Measurements from ENCODE around the gene ADH1C.
"Not testable (repeated sequence)": the region's sequence is repeated elsewhere in the genome, so short reads cannot be mapped to it uniquely, and the experiment has no call there.

Gene ADH1C

DNA sequence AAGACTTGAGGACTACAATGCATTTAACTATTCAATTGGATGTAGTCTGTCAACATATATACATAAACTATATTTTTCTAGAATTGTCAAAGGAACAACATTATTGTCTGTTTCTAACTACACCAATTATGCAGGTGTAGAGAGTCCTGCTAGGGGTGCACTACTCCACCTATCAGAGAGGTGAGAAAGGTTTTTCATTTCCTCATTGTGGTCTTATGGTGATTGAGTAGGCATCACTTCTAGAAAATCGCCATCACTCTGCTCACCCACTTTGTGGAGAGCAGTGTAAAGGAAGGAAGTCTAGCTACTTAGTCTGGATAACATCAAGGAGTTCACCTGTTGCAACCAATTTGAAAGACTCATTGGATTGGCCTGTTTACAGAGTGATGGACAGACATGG lies 4.4 kb upstream of the ADH1C start:
- DNase-seq = no peak

DNA sequence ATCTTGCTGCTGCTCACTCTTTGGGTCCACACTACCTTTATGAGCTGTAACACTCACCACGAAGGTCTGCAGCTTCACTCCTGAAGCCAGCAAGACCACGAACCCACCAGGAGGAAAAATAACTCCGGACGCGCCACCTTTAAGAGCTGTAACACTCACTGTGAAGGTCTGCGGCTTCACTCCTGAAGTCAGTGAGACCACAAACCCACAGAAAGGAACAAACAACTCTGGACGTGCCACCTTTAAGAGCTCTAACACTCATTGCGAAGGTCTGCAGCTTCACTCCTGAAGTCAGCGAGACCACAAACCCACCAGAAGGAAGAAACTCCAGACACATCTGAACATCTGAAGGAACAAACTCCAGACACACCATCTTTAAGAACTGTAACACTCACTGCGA lies 3.6 kb upstream of the ADH1C start:
- DNase-seq = not testable (repeated sequence)

DNA sequence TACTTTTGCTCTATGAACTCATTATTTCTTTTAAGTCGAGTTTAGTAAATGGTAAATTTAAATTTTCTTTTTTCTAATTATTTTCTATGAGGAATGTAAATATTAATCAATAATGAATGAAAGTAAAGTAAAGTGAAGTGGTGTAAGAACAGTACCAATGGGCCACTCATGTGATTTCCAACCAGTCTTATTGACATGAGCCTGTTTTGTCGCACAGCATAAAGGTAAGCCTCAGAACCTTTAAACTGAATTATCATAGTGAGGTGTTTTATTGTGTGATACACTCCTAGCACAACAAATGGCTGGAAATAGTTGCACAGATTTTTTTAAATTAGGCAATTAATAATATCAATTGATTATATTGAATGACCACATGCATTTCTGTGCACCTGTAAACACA lies 1.1 kb downstream of the ADH1C start:
- no peak for DNase-seq

DNA sequence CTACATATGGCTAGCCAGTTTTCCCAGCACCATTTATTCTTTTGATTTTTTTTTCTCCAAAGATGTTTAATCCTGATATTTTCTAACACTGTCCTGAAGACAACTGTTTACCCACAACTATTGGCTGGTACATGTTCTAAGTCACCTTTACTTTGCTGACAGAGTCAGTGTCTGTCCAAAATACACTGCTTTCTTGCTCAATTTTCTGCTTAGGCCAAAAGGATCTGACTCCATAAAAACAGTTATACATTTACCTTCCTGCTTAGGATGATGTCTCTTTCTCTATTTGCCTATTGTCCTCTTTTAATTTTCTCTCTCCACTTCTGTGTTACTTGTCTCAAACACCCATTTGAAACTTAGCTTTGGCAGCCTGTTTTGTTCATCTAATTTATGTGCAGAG lies 3.2 kb downstream of the ADH1C start:
- no peak for DNase-seq

DNA sequence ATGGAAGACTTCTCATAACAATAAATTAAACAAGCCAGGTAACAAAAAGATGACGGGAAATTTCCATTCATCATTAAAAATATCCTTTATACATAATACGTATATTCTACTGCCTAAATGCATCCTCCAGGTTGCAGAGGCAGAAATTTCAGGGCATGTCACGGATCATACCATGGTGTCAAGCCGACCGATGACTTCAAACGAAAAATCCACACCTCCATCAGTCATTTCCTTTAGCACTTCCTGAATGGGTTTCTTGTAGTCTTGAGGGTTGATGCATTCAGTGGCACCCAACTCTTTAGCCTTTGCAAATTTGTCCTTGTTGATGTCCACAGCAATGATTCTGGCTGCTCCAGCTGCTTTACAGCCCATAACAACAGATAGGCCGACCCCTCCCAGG lies 9.9 kb downstream of the ADH1C start:
- DNase-seq = not testable (repeated sequence)

DNA sequence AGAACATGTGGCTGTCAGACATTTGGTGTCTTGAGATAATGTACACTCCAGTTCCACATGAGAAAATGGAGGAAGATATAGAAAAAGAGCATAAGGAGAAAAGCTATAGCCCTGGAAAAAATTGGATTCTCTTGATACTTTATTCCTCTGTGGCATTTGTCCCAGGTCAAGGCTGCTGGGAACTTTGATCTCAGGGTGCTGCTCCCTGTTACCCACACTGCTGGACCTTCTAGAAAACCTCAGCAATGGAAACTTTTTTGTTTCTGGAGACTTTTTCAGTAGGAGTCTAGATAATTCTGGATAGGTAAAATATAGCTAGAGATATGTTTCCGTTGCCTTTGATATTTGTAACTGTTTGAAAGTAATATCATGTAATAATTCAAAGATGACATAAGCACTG lies 11.1 kb downstream of the ADH1C start:
- no peak for DNase-seq

DNA sequence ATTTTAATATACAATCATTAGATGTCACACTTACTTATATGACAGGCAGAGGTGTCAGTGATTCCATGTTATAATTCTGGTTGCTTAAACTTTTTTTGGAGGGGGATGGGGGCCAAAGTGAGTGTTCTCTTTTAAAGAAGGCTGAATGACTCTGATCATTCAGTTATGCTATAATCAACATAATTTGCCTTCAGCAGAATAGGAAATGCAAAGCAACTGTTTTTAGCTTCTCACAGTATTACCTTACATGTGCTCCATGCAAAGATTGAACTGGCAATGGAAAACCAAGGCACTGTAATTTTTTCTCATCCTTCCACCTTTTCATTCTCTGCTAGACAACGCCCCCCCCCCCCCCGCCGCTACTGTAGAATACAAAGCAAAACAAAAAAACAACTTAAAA lies 13.4 kb downstream of the ADH1C start:
- DNase-seq = no peak

DNA sequence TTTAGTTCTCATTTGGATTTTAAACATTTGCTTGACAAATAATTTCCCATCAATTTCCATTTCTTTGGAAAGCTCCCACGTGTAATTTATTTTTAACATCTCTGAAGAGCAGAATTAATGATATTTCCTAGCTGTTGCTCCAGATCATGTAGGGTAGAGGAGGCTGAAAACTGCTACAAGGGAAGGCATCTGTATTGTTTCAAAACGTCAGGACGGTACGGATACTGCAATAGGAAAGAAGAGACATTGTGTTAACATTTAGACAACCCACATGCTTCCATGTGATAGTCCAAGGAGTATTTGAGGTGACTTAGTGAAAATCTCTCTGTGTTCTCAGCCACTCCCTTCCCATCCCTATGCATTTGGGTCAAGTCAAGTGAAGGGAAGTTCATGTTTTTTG lies 16.0 kb downstream of the ADH1C start:
- no peak for DNase-seq

DNA sequence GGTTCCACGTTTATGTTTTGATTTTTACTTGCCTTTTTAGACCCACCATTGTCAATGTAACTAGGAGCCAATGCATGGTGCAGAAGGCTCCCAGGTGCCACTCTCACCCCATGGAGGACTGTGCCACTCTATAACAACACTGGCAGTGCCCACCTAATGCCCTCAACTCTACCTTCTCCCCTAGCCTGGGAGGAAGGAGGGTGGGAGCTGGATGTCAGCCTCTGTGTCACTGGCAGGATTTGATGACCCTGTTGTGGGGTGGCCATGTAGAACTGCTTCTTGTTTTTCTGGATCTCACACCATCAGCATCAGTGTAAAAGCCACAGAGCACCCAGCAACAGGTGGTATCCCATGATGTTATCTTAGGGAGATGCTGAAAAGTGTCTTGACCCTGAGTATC lies 17.7 kb downstream of the ADH1C start:
- DNase-seq = no peak

DNA sequence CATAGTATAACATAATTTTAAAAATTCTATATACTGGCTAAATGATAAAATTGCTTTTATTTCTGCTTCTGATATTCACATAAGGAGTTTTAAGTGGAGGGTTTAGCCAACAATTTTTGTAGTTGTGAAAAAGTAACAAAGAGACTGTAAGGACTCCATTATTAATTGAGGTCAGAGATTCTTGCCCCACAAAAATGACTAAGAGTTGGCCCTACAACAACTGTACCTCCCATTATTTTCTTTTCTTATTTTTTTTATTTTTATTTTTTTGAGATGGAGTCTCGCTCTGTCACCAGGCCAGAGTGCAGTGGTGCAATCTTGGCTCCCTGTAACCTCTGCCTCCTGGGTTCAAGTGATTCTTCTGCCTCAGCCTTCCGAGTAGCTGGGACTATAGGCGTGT lies 21.9 kb downstream of the ADH1C start:
- no peak for DNase-seq

DNA sequence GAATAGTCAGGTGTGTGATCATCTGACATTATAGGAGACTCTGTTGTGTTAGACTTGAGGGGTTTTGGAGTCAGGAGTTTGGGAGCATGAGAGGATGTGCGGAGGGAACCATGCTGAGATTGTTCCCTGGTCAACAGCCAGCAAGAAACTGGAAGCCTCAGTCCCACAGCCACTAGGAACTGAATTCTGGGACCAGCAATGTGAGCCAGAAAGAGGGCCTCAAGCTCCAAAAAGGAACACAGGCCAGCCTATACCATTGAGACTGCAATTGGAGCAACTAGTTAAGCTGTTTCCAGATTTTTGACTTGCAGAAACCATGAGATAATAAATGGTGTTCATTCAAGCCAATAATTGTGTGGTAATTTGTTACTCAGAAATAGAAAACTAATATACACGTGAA lies 22.7 kb downstream of the ADH1C start:
- DNase-seq = no peak

DNA sequence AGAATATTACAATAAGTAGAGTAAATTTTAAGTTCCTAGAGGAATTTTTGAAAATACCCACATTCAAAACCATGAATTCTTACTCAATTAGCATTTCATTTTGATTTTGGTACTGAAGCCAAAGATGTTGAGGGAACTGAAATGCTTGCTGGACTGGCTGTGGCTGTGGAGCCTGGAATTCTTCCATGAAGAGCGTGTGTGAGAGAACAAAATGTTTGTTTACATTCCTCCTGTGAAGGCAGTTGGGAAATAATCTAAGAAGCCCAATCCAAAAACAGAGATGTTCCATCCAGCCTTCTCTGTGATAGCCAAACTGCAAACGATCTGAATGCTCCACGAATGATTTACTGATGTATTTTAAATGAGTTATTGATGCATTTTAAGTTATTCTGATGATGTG lies 27.6 kb downstream of the ADH1C start:
- no peak for DNase-seq

DNA sequence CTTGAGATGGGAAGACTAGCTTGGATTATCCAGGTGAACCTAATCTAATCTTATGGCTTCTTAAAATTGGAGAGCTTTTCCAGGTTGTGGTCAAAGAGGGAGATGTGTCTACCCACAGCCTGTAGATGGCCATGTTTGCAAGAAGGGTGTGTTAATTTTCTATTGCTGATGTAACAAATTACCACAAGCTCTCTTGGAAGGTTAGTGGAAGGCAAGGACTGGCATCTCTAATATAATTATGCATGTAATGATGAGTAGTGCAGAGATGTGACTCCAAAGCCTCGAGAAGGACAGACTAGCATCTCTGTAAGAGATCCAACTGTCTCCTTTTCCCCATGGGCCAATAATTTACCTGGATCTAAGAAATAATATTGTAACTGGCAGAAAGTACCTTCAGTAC lies 28.2 kb downstream of the ADH1C start:
- no peak for DNase-seq

DNA sequence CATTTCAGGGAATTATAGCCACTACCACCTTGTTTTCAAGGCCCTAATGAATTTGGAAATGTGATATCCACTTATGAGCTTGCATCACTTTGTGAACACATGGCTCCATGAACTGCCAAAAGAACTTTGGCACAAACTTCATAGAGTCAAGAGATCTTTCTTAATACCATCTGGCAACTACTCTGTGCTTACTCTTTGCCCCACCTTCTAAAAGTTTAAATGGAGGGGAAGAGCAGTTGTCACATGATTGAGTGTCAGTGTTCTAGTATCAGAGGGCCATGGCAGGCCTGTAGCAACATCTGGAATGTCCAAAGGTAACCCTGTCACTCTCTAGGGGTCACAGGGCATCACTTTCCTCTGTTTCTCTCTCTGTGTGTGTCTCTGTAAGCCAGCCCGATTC lies 28.8 kb downstream of the ADH1C start:
- no peak for DNase-seq

DNA sequence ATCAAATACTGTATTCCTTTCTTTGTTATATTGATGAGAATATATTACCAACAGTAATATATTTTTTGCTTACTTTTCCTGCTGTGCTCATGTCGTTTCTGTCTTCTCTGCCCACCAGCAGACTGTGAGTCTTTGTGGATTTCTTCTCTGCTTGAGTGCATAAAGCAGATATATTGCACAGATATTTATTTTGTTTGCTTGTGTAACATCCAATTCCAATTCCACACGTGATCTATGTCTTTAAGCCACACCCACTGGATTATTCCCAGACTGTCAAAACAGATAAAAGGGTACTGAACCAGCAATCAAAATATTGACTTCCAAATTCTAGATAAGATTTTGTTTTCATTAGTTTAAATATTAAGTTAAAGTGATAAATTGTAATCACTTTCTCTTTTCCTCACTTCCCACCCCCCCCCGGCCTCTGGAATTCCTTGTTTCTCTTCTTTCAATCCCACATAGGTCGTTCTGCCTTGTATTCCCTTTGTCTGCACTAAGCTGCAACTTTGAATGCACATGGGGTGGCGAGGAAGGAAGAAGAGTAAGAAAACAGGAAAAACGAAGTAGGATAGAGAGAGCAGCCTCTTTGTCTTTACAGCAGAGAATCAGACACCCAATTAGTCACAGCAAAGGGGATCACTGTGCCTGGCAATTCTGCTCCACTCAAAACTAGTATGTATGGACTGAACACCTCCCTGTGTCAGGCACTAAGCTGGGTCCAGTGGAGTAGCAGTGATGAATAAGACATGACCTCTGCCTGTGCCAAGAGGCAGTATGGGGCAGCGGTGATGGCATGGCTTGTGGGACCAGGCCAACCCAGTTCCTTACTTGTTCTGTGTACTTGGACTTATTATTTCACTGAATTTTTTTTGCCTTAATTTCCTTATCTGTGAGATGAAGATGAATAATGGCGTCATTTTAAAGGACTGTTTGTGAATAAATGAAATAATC lies 31.0 kb downstream of the ADH1C start, which contains the start of gene ADH1B:
Gene ADH1B (minus strand): TSS at position 161 of the 951 bp plus-strand sequence. CDS start 70 bp downstream, at position 91.
- DNase-seq = no peak

DNA sequence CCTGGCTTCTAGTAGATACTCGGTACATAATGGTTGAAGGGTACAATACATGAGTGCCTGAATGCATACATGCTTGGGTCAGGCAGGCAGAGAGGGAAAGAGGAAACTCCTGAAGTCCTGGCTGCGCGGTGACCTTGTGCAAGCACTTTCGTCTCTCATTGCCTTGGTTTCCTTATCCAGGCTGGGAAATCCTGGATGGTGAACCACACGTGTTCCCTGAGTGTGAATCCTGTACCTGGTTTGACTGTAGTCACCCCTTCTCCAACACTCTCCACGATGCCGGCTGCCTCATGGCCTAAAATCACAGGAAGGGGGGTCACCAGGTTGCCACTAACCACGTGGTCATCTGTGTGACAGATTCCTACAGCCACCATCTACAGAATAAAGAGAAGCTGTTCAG lies 34.7 kb downstream of the ADH1C start:
- DNase-seq = not testable (repeated sequence)

DNA sequence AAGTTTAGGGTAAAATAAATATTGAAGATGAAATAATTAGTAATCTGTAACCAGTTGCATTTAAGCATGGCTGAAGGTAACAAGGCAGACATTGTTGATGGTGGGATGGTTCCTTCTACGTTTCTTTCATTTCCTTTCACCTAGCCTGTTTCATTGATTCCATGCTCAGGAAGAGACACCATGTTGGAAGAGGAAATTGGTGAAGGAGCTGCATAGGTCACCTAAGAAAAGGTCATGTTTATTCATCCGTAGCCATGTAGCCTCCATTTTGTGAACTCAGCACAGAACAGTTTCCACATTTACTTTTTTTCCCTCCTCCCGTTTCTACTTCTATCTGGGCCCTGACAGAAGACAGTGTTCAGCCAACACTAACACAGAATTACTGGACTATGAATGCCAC lies 35.2 kb downstream of the ADH1C start:
- no peak for DNase-seq

DNA sequence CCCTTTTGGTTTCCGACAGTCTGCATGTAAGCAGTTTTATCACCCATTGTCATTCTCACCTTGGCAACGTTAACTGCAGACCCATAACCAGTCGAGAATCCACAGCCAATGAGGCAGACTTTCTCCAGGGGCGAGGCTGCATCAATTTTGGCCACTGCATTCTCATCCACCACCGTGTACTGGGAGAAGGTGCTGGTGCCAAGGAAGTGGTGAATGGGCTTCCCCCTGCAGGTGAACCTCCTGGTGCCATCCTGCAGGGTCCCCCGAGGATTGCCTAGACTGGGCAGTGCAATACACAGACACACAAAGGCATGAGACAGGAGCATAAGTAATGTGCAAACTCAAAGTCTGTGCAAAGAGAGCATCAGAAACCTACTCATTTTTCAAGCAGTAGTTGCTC lies 36.7 kb downstream of the ADH1C start:
- no peak for DNase-seq

DNA sequence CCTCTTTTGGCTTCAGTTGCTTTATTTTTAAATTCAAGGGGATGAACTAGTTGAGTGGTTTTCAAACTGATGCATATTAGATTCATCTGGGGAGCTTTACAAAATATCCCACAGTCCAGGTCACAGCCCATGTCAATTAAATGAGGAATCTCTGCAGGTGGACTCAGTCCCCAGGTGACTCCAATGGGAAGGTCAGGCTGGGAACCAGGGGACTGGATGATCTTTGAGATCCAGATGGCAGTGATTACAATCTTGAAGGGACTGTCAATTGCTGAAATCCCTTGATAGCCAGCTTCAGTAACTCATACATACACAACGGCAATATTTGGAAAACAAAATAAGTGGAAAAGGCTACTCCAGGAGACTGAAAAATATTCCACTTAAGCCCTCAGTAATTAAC lies 38.3 kb downstream of the ADH1C start:
- no peak for DNase-seq

DNA sequence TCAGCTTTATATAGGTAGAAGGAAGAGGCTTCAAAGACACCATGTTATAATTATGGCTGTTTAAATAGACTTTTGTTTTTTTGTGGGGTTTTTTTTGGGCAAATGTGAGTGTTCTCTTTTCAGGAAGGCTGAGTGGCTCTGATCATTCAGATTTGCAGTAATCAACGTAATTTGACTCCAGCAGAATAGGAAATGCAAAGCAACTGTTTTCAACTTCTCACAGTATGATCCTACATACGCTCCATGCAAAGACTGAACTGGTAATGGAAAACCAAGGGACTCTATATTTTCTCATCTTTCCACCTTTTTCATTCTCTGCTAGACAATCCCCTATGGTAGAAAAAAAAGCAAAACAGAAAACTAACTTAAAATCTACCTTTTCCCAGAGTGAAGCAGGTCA lies 42.2 kb downstream of the ADH1C start:
- DNase-seq = no peak

DNA sequence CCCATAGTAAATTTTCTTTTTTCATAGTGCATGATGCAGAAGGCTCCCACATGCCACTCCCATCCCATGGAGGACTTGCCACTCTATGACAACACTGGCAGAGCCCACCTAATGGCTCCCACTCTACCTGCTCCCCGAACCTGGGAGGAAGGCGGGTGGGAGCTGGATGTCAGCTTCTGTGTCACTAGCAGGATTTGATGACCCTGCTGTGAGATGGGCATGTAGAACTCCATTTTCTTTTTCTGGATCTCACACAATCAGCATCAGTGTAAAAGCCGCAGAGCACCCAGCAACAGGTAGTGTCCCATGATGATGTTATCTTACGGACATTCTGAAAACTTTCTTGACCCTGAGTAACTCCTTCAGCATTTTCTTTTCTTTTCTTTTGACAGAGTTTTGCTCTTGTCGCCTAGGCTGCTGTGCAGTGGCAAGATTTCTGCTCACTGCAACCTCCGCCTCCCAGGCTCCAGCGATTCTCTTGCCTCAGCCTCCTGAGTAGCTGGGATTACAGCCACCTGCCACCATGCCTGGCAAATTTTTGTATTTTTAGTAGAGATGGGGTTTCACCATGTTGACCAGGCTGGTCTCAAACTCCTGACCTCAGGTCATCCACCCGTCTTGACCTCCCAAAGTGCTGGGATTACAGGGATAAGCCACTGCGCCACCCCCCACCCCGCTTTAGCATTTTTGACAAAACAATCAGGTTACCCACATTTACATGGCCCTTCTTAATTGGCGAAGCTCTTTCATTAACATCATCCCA lies 46.7 kb downstream of the ADH1C start:
- no peak for DNase-seq

DNA sequence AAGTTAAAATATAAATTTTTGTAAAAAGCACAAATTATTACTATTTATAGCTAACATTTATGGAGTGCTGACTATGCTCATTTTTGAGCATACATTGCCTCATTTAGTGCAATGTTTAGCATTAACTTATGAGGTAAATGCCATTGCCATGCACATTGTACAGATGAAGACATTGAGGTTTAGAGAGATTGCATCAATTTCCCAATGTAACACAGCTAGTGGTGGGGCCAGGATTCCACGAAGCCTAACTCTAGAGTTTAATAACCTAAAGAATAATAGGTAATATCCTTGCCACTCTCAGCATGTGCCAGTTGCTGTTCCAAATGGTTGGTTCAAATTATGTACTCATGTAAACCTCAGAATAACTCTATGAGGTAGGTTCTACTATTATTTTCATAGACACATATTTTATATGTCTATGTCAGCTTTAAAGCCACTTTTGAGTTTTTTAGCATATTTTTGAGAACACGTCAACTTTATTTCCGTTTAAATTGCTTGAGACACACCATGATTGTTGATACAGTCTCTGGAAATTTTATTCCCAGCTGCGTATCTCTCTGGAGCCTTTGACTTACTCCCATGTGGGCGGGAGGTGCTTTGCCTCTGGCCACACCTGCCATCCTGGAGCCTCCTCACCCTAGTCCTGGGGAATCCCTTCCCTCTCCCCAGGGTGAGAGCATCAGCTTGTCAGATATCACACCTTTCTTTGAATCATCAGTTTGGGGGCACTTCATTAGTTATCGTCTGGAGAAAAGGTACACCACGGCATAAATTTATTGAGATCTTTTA lies 51.0 kb downstream of the ADH1C start:
- no peak for DNase-seq

DNA sequence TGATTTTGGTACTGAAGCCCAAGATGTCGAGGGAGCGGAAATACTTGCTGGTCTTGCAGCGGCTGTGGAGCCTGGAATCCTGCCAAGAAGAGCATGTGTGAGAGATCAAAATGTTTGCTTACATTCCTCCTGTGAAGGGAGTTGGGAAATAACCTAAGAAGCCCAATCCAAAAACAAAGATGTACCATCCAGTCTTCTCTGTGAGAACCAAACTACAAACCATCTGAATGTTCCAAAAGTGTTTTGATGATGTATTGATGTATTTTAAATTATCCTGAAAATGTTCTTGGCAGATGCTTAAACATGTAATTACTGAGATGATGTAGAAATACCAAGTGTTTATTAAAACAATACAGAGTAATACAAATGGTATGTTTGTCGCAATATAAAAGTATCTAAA lies 51.6 kb downstream of the ADH1C start:
- peak; percentile 1 for DNase-seq
